ENCODE data around the gene FBXO38. TPM values are rescaled to one million over a fixed set of nuclear protein-coding genes. Genes with fewer than 3 reads are reported as not detected.

The FBXO38 gene
- total and polyA plus RNA-seq, 9 of the 15 experiments (the other 6 are each of a cell fraction or from before 2014, with no cell fraction given), result 7.4 to 39.4 (median 29.3) TPM

GRCh38 chr5:148379340-148379739 lies 4.4 kb upstream of the FBXO38 start (continued):
- TF ChIP-seq ARNT (IDR thresholded peaks at IDR 0.05) (no peak), STAT5B (CRISPR knock-in tag; IDR thresholded peaks at IDR 0.05) (no peak), EZH2 (IDR thresholded peaks at IDR 0.05; ENCODE audit: borderline replicate concordance, low read depth, low read length) (no peak), ZNF197 (CRISPR knock-in tag; IDR thresholded peaks at IDR 0.05; ENCODE audit: low read depth) (no peak), ZNF561 (CRISPR knock-in tag; conservative IDR thresholded peaks at IDR 0.05) (no peak), PCBP1 (IDR thresholded peaks at IDR 0.05; ENCODE audit: low read depth, low read length, poor library complexity, severe bottlenecking) (no peak), ZNF124 (CRISPR knock-in tag; IDR thresholded peaks at IDR 0.05) (no peak), SMAD1 (IDR thresholded peaks at IDR 0.05; ENCODE audit: low read depth, low read length, partially characterized antibody) (no peak)

GRCh38 chr5:148381906-148382305 lies 1.9 kb upstream of the FBXO38 start:
- ChIA-PET CTCF (ENCODE audit: low intra/inter-chr PET ratio) (no interaction called here), POLR2A (no interaction called here)
- 58% methylated on average over 3 of the region's 3 CpGs for WGBS (ENCODE audit: insufficient coverage, low coverage, missing lambda C conversion rate)
- Histone ChIP-seq H3K9me1 (ENCODE audit: control insufficient read depth, insufficient read depth, low read length) (no peaks in the 10 kb centered on the region), H3K79me2 (ENCODE audit: control insufficient read depth, insufficient read depth, low read length) (peaks cover 32% of the 10 kb centered on the region), H3K9ac (ENCODE audit: insufficient read depth in 1 of 2, low read depth in 2 of 2, low read length in 2 of 2) (no peak overlapping the region), H3K4me3 (no peak overlapping the region), H3K27ac (ENCODE audit: extremely low read depth, low read depth, low read length) (no peak overlapping the region), H3K9me3 (replicated peaks; ENCODE audit: control insufficient read depth, insufficient read depth, low read depth, low read length) (no peaks in the 10 kb centered on the region), H3K36me3 (ENCODE audit: control insufficient read depth, insufficient read depth, low read length) (peaks cover 5% of the 10 kb centered on the region; the same call in 2 of the 3 replicates), H3K4me1 (replicated peaks in 1 of 2; ENCODE audit: control insufficient read depth in 2 of 2, insufficient read depth in 2 of 2, low read length in 2 of 2) (peaks cover 7 to 17% of the 10 kb centered on the region in 2 experiments; a peak in 3 of 5 replicates), H3K27me3 (ENCODE audit: control insufficient read depth in 2 of 2, insufficient read depth in 2 of 2, low read length in 2 of 2) (no peaks in the 10 kb centered on the region), H3K4me2 (ENCODE audit: insufficient read depth, low read length) (no peak overlapping the region), H2AFZ (ENCODE audit: low read depth, low read length) (no peak overlapping the region), H4K20me1 (replicated peaks; ENCODE audit: control insufficient read depth, insufficient read depth, low read length) (no peaks in the 10 kb centered on the region; the same call in 1 of the 2 replicates)
- ATAC-seq, result no peak
- intact Hi-C loops (cut with micrococcal nuclease), result loop anchor here (5.0 kb wide), 1 partner anchor 305 kb away; no protein-coding TSS in a partner anchor
- in situ Hi-C loops (cut with MboI), result no loop called here
- no peak for FAIRE-seq
- DNase-seq (ENCODE audit: extremely low read depth in 1 of 4, low spot score in 3 of 4), result no peak
- BruUV-seq (replicated peaks), result no TSS peak
- no peak for TF ChIP-seq ZNF764 (CRISPR knock-in tag; IDR thresholded peaks at IDR 0.05; ENCODE audit: low read depth)
- no peak for TF ChIP-seq MED1 (CRISPR knock-in tag; IDR thresholded peaks at IDR 0.05; ENCODE audit: borderline replicate concordance)
- no peak for TF ChIP-seq MCM3 (IDR thresholded peaks at IDR 0.05)
- no peak for TF ChIP-seq FOSL1 (tag; conservative IDR thresholded peaks at IDR 0.05)
- no peak for TF ChIP-seq CAMTA2 (CRISPR knock-in tag; conservative IDR thresholded peaks at IDR 0.05)
- TF ChIP-seq ZHX1 (conservative IDR thresholded peaks at IDR 0.05; ENCODE audit: low read length), result no peak
- no peak for TF ChIP-seq HNRNPK (IDR thresholded peaks at IDR 0.05; ENCODE audit: low read depth, low read length, poor library complexity, severe bottlenecking)
- no peak for TF ChIP-seq ZNF780A (CRISPR knock-in tag; IDR thresholded peaks at IDR 0.05)
- no peak for TF ChIP-seq FOXA1 (IDR thresholded peaks at IDR 0.05; ENCODE audit: borderline replicate concordance)
- TF ChIP-seq JUN (IDR thresholded peaks at IDR 0.05; ENCODE audit: borderline replicate concordance, low read depth, low read length), result no peak
- no peak for TF ChIP-seq JUN (CRISPR knock-in tag; IDR thresholded peaks at IDR 0.05; ENCODE audit: borderline replicate concordance)
- TF ChIP-seq, protein P1, sequence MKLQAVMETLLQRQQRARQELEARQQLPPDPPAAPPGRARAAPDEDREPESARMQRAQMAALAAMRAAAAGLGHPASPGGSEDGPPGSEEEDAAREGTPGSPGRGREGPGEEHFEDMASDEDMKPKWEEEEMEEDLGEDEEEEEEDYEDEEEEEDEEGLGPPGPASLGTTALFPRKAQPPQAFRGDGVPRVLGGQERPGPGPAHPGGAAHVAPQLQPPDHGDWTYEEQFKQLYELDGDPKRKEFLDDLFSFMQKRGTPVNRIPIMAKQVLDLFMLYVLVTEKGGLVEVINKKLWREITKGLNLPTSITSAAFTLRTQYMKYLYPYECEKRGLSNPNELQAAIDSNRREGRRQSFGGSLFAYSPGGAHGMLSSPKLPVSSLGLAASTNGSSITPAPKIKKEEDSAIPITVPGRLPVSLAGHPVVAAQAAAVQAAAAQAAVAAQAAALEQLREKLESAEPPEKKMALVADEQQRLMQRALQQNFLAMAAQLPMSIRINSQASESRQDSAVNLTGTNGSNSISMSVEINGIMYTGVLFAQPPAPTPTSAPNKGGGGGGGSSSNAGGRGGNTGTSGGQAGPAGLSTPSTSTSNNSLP (IDR thresholded peaks at IDR 0.05; ENCODE audit: borderline replicate concordance, low read depth, low read length), result no peak

All from K562 (cell line).